HEK293T (cell line): ENCODE measurements around the gene ZNF618.

Source experiments
- L3MBTL2 ChIP-seq: fragments of 450-650 bp; conservative IDR thresholded peaks from 2 replicates; pipeline ENCODE4 v1.6.1; 2016; ENCODE audit warnings: mild to moderate bottlenecking
- NFRKB ChIP-seq: fragments of 450-650 bp; IDR thresholded peaks from 2 replicates; pipeline ENCODE4 v1.6.1; 2016; ENCODE audit warnings: mild to moderate bottlenecking, moderate library complexity
- SP1 ChIP-seq: fragments of 450-650 bp; IDR thresholded peaks from 2 replicates; pipeline ENCODE4 v1.6.1; 2017
- SUZ12 ChIP-seq: fragments of 450-650 bp; IDR thresholded peaks from 2 replicates; pipeline ENCODE4 v1.6.1; 2016; ENCODE audit warnings: mild to moderate bottlenecking
- ZNF384 ChIP-seq: fragments of 450-650 bp; IDR thresholded peaks from 2 replicates; pipeline ENCODE4 v1.6.1; 2016
- TF ChIP-seq, protein P1 (sequence below): fragments of 450-650 bp; IDR thresholded peaks from 2 replicates; pipeline ENCODE4 v1.6.1; 2016

DNA sequence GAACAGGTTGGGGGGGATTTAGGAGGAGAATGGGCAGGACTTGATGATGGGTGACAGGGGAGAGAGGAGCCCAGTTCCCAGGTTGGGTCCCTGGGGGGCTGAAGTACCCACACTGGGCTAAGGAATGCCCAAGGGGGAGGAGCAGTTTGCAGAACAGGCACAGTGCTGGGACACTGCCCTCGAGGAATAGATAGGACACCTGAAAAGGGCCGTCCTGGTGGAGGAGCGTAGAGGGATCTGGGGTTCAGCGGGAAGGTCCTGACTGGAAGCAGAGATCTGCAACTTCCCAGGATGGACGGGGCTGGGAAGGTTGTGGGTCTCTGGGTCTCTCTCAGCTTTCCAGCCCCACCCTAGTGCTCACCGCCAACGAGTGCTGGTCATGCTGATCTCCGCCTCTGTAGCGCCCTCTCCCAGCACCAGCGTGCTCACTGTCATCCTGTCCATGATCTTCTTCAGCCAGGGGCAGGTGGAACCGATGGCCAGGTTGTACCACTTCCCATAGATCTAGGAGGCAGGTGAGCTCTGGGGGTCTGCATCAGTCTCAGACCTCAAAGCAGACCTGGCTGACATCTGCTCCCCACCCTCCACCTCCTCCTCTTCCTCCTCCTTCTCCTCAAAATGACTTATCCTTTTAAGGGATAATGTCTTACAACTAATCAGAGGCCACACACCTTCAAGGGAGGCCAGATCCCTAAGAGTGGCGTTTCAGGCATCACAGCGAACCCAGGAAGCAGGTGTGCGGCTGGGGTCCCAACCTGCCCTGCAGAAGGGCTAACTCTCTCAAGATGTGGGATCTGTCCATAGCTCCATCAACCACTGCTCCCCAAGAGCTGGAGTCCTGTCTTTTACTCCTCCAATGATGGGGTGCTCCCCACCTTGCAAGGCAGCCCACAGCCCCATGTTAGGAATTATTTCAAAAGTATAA lies 200.4 kb downstream of the ZNF618 start:
- TF ChIP-seq ZNF384 (no peak), SUZ12 (no peak), NFRKB (no peak), SP1 (no peak), L3MBTL2 (no peak)
- TF ChIP-seq, protein P1, sequence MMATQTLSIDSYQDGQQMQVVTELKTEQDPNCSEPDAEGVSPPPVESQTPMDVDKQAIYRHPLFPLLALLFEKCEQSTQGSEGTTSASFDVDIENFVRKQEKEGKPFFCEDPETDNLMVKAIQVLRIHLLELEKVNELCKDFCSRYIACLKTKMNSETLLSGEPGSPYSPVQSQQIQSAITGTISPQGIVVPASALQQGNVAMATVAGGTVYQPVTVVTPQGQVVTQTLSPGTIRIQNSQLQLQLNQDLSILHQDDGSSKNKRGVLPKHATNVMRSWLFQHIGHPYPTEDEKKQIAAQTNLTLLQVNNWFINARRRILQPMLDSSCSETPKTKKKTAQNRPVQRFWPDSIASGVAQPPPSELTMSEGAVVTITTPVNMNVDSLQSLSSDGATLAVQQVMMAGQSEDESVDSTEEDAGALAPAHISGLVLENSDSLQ: no peak
